Measurements from ENCODE around the gene ARFIP1. TPM values are rescaled to one million over a fixed set of nuclear protein-coding genes. Genes with fewer than 3 reads are reported as not detected.
A peak's percentile ranks its signal among the peaks of the same experiment; 100 is the strongest.
"Not testable (repeated sequence)": the region's sequence is repeated elsewhere in the genome, so short reads cannot be mapped to it uniquely, and the experiment has no call there.

Gene ARFIP1
- total RNA-seq, result 36.6 TPM

DNA sequence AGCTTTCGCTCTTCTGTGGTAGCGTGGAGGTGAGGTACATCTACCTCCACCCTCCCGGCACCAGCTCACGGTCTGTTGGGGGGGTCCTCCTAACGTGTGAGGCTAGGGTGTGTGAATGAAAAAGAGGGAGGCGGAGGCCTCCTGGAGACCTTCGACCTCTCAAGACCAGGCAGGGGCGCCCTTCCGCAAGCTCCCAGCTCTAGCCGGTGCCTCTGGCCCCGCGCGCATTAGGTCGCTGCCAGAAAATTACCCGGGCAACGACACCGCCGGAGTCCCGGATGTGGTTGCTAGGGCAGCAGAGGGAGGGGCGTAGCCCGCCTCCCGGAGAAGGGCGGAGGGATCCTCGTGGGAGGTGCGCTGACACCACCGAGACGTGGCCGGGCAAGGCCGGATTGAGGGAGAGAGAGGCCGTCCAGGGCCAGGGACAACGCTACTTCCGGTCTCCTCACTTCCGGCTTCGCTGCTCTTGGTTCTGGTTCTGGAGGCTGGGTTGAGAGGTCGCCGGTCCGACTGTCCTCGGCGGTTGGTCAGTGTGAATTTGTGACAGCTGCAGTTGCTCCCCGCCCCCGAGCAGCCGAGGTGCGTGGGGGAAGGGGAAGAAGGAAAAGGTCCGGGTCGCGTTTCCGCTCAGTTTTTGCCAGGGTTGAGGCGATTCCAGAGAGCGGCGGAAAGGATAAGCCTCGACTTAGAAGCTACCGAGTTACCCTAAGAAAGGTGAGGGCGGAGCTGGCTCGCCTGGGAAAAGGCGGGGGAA, at the start of gene ARFIP1, which contains the start of gene TIGD4:
Gene ARFIP1 (plus strand): TSS at position 442 of the 754 bp plus-strand sequence. CDS start 49,680 bp downstream, outside the sequence.
Gene TIGD4 (minus strand): TSS at position 218 of the 754 bp plus-strand sequence. CDS start 8,726 bp downstream, outside the sequence.
- peak; percentile 98 for DNase-seq

DNA sequence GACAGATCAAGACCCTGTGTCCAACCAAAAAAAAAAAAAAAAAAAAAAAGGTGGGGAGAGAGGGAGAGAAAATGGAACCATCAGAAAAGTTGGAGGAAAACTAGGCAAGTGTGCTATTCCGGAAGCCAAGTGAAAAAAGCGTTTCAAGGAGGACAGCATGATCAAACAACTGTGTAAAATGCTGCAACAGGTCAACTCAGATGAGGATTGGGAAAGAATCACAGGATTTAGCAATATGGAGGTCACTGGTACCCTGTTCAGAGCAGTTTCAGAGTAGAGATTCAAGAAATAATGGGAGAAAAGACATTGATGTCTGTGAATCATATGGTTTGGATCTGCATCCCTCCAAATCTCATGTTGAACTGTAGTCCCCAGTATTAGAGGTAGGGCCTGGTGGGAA, 47.8 kb upstream of the ARFIP1 start:
- DNase-seq, result no peak

- DNase-seq, result no peak
These were observed 45.6 kb upstream of the ARFIP1 start for GRCh38 chr4:152734015-152734698.

DNA sequence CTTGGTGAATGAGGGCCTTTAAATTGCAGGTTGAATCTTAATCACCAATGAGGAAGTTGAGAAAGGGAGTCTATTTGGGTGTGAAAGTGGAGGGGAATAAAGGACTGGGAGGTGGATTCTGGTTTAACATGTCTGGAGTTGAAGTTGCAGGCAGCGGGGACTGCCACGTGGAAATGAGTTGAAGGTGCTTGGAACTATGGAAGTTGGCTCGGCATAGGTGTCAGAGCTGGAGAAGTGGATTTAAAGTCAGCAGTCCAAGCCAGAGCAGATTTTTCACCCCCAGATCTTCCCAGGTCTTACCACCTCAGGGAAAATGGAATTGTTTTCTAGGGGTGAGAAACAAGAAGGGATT, 45.1 kb upstream of the ARFIP1 start:
- DNase-seq, result no peak

DNA sequence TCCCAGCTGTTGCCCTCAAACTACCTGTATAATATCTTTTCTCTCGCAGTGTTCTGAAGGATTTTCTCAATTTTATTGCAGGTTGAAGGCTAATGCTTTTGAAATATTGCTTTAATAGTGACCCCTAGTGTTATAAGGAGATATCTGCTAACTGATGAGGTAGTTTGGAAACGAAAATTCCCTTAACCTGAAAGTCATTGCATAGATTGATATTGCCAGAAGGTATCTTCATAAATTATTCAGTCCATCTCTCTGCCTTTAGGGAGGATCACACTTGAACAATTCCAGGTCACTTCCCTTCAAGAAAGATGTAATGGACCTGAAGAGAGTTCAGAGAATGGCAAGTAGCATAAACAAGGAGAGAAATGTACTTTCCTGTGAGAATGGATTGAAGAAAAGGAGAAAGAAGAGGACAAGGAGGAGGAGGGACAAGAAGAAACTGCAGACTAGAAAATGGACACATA, 44.3 kb upstream of the ARFIP1 start:
- peak; percentile 38 for DNase-seq

GRCh38 chr4:152735906-152736305, 43.8 kb upstream of the ARFIP1 start:
- no peak for DNase-seq

DNA sequence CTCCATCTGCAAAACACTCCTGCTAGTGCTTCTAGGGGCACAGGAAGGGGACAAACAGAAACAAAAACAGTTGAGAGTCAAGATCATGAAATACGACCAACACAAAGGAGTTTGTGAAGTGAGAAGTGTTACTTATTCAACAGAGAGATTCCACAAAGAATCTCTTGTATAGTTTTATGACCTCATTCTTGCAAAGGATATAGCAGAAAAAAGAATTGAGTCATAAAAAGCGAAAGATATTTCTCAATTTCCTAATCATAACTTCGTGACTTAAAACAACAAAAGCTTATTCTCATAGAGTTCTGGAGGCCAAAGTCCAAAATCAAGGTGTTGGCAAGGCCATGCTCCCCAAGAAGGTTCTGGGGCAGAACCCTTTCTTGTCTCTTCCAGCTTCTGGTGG, 40.9 kb upstream of the ARFIP1 start:
- DNase-seq, result no peak

- DNase-seq, result no peak
These were observed 32.3 kb upstream of the ARFIP1 start for GRCh38 chr4:152747444-152747843.

- DNase-seq, result no peak
These were observed 31.1 kb upstream of the ARFIP1 start for GRCh38 chr4:152748619-152749018.

GRCh38 chr4:152763796-152764195, 16.0 kb upstream of the ARFIP1 start:
- no peak for DNase-seq

DNA sequence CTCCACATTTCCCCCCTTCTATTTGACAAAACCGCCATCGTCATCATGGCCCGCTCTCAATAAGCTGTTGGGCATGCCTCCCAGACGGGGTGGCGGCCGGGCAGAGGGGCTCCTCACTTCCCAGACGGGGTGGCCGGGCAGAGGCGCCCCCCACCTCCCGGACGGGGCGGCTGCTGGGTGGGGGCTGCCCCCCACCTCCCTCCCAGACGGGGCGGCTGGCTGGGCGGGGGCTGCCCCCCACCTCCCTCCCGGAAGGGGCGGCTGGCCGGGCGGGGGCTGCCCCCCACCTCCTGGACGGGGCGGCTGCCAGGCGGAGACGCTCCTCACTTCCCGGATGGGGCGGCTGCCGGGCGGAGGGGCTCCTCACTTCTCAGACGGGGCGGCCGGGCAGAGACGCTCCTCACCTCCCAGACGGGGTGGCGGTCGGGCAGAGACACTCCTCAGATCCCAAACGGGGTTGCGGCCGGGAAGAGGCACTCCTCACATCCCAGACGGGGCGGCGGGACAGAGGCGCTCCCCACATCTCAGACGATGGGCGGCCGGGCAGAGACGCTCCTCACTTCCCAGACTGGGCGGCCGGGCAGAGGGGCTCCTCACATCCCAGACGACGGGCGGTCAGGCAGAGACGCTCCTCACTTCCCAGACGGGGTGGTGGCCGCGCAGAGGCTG, 14.6 kb upstream of the ARFIP1 start:
- not testable (repeated sequence) for DNase-seq

DNA sequence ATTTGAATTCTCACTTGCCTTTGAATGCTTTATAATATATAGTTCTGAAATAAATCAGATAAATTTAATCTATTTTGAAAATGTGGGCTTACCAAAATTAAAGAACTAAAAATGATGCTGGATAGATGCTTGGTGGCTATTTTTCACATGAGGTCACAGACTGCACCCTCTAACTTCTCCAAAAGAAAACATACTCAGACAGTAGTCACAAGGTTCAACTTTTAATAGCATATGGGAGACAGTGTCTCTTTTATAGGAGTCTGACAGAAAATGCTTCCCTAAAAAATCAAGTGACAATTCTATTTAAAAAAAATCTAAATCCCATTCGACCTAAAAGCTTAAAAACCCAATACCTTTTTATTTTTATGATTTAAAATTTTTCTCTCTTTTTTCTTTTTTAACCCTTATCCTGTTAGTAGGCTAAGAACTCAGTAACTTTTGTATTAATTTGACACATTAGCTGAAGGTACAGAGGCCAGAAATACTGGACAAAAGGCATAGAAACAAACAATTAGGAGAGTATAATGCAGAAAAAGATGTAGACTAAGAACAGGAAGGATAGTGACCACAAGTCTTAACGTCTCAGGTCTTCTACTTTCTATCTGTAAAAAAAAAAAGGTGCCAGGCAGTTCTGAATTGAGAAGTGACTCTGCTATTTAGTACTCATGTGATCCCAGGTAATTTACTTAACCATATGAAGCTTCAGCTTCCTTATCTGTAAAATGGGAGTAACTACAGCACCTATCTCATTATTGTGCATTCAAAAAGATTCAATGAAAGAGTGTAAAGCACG, 7.8 kb upstream of the ARFIP1 start:
- no peak for DNase-seq

- DNase-seq, result no peak
These were observed 6.4 kb upstream of the ARFIP1 start for GRCh38 chr4:152773339-152773738.

- no peak for DNase-seq
These were observed 5.8 kb upstream of the ARFIP1 start for GRCh38 chr4:152773953-152774352.

DNA sequence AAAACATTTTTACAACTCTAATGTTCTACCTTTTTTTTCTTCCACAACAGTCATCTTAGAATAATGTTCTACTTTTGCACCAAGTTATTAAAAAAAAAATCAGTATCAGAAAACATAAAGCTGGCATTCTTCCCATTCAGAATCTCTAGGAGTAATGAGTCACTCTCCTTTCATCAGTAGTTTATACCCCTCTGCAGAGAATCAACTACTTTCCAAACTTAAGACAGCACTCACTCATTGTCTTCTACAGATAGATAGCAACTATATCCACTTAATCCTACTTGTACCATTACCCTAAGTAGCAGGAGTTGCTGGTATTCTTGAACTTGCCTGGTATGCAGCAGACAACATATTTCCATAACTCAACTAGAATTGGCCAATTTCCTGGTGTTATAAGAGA, 3.4 kb upstream of the ARFIP1 start:
- DNase-seq, result no peak

GRCh38 chr4:152777488-152777887, 2.3 kb upstream of the ARFIP1 start:
- DNase-seq, result no peak

- peak; percentile 52 for DNase-seq
These were observed 870 bp upstream of the ARFIP1 start for GRCh38 chr4:152778656-152779512.

DNA sequence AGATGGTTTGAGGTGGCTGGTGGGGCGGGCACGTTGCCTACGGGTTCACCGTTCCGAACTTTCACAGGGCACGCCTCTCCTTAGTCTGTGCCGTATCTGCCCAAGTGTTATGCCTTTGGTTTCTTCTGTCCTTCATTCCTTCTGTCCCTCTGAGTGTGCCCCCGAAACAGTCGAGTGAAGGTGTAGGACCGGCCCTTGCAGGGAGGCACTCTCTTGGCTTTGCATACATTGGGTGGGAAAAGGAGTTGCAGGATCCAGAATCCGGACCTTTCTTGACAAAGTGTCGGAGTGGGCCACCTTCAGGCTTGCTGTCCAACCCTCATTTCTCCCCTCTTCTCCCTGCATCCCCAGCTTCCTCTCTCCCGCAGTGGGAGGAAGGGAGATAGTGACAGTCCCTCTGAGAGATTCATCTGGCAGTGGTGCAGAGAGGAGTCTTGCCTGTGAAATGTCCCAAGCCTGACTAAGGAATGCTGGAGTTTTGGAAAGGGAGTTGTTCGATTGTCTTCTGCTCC, 569 bp downstream of the ARFIP1 start:
- DNase-seq, result no peak

DNA sequence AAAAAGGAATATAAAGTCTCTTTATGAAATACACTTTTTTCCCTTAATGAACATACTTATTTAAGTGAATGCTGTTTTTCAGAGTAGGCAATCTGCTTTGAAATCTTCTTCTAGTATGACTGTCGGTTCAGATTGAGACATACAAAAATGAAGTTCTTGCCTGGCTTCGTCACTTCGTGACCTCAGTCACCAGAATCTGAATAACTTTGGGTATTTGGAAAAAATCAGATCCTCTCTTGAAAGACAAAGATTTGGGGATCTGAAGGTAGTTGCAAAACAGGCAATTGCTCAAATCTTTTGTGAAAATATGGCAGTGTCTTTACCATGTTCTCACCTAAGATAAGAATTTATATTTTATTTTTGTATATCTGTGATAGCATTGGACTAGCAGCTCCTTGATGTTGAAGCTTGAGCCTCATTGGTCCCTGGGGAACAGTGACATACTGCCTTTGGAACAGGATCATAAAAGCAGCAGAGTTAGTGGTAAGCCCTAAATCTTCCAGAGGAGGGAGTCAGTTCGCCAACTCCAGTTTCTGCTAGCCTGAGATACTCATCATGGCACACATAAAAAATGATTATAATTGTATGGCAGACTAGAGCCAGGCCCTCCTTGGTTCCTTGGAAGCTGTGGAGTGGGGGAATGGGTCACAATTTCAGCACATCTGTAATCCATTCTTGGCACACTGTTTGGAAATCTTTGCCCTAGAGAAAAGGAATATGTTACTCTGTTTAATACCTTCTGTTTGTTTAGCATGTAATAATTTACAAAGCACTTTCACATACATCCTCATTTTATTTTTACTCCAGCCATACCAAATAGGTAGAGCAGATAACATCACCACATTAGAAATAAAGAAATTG, 5.0 kb downstream of the ARFIP1 start:
- no peak for DNase-seq

Measured in tongue (tissue), 2 donors.